Inflammatory macrophage treated with lipopolysaccharide for 1 hour (primary cell): ENCODE results near the gene POU6F1.
"Not testable (repeated sequence)": the region's sequence is repeated elsewhere in the genome, so short reads cannot be mapped to it uniquely, and the experiment has no call there.

Experiments
- DNase-seq, 2 donors: peaks; one replicate each; pipeline ENCODE4 v3.0.0-alpha.2; 2020 to 2022

The POU6F1 gene

GRCh38 chr12:51217968-51218606 lies at the start of gene POU6F1:
TSS of gene POU6F1 (minus strand) at chr12:51218062. CDS start at chr12:51206836, 11,226 bp downstream.
- DNase-seq = peak; percentile 50 to 64

- DNase-seq = no peak
Measured at GRCh38 chr12:51265024-51265423, 47.2 kb upstream of the POU6F1 start.

GRCh38 chr12:51264297-51264696 lies 46.4 kb upstream of the POU6F1 start:
- no peak for DNase-seq

GRCh38 chr12:51263341-51263740 lies 45.5 kb upstream of the POU6F1 start:
- DNase-seq = no peak

GRCh38 chr12:51262758-51263177 lies 44.9 kb upstream of the POU6F1 start:
- peak; percentile 49 to 56 for DNase-seq

GRCh38 chr12:51259600-51259999 lies 41.7 kb upstream of the POU6F1 start:
- not testable (repeated sequence) for DNase-seq

GRCh38 chr12:51254536-51254935 lies 36.7 kb upstream of the POU6F1 start:
- DNase-seq = no peak

GRCh38 chr12:51253276-51253675 lies 35.4 kb upstream of the POU6F1 start:
- no peak for DNase-seq

- no peak for DNase-seq
Measured at GRCh38 chr12:51247523-51248206, 29.8 kb upstream of the POU6F1 start.

- peak; percentile 88 to 89 for DNase-seq
Measured at GRCh38 chr12:51246254-51246853, 28.5 kb upstream of the POU6F1 start.

GRCh38 chr12:51245476-51246253 lies 27.8 kb upstream of the POU6F1 start:
- DNase-seq = no peak

- DNase-seq = no peak
Measured at GRCh38 chr12:51244269-51244668, 26.4 kb upstream of the POU6F1 start.

- peak; percentile 71 to 79 for DNase-seq
Measured at GRCh38 chr12:51242876-51243275, 25.0 kb upstream of the POU6F1 start.

GRCh38 chr12:51242120-51242519 lies 24.3 kb upstream of the POU6F1 start:
- DNase-seq = peak; percentile 64 to 72

- no peak for DNase-seq
Measured at GRCh38 chr12:51240971-51241370, 23.1 kb upstream of the POU6F1 start.

- DNase-seq = peak; percentile 91 to 92
Measured at GRCh38 chr12:51238510-51239334, 20.9 kb upstream of the POU6F1 start, which contains the start of gene DAZAP2. TSS of gene DAZAP2 (plus strand) at chr12:51238826. CDS start at chr12:51238908, 82 bp downstream.

- no peak for DNase-seq
Measured at GRCh38 chr12:51238037-51238509, 20.2 kb upstream of the POU6F1 start.

- no peak for DNase-seq
Measured at GRCh38 chr12:51234530-51234929, 16.7 kb upstream of the POU6F1 start.

- no peak for DNase-seq
Measured at GRCh38 chr12:51232642-51233041, 14.8 kb upstream of the POU6F1 start.

GRCh38 chr12:51229116-51229809 lies 11.4 kb upstream of the POU6F1 start:
- no peak for DNase-seq

GRCh38 chr12:51227962-51228361 lies 10.1 kb upstream of the POU6F1 start:
- DNase-seq = no peak
